Adrenal gland (tissue), 12 donors: ENCODE measurements around the gene HEMGN. TPM values are rescaled to one million over a fixed set of nuclear protein-coding genes. Genes with fewer than 3 reads are reported as not detected.

ENCODE experiments used
- DNase-seq, 7 donors: peaks; one replicate each; pipeline ENCODE4 v3.0.0-alpha.2; 2019 to 2020
- H3K27ac ChIP-seq, 5 donors: fragments of 200-600 bp; sonication (generic) in 4 of 5; 1 replicate in 3 of 5; 2 replicates in 2 of 5; pipeline versions ENCODE4 v1.5.1 to v1.8.0; 2016 to 2020; ENCODE audit warnings: mild to moderate bottlenecking in 1 of 5
- H3K27me3 ChIP-seq: fragments of 200-600 bp; 2 replicates; pipeline ENCODE4 v1.8.0; 2021
- H3K36me3 ChIP-seq, 2 donors: fragments of 200-600 bp; replicated peaks in 1 of 2; 1 replicate in 1 of 2; 2 replicates in 1 of 2; pipeline versions ENCODE4 v1.5.1 to v1.8.0; 2018 to 2022
- H3K4me1 ChIP-seq, 2 donors: fragments of 200-600 bp; replicated peaks in 1 of 2; 1 replicate in 1 of 2; 2 replicates in 1 of 2; pipeline versions ENCODE4 v1.5.1 to v1.8.0; 2018 to 2021
- H3K4me3 ChIP-seq, 4 donors: fragments of 200-600 bp; sonication (generic) in 3 of 4; one replicate each; pipeline ENCODE4 v1.5.1; 2016 to 2018
- H3K9me3 ChIP-seq, 3 donors: fragments of 200-600 bp; sonication (generic) in 1 of 3; replicated peaks in 1 of 3; 1 replicate in 2 of 3; 2 replicates in 1 of 3; pipeline versions ENCODE4 v1.5.1 to v1.8.0; 2016 to 2021
- CTCF ChIP-seq, 6 experiments: fragments of 450-650 bp in 4 of 6; fragments of 200-600 bp in 2 of 6; sonication (generic) in 1 of 6; IDR thresholded peaks; 1 replicate in 5 of 6; 2 replicates in 1 of 6; pipeline versions ENCODE4 v1.5.1 to v1.8.0; 2016 to 2021; ENCODE audit warnings: antibody characterized with exemption in 6 of 6, mild to moderate bottlenecking in 2 of 6, moderate library complexity in 1 of 6
- POLR2A ChIP-seq, 2 donors: fragments of 450-650 bp; IDR thresholded peaks; one replicate each; pipeline ENCODE4 v1.6.1; 2017; ENCODE audit warnings: antibody characterized with exemption in 2 of 2, mild to moderate bottlenecking in 2 of 2, moderate library complexity in 1 of 2
- WGBS, 4 donors: extraction: QIAGEN DNeasy Blood & Tissue Kit in 2 of 4; methylation state at CpG; one replicate each; pipeline versions ENCODE4 v1.1.5 to v1.1.7; 2013 to 2017; 5-methylcytosine and 5-hydroxymethylcytosine counted together
- intact Hi-C, 2 donors: fragments of 100-400 bp; cut with DNase I; formaldehyde crosslinking; loops; one replicate each; pipeline versions ENCODE4 v1.14.1 to v1.15.0; 2022 to 2023
- polyA plus RNA-seq, 3 donors: library from polyadenylated mRNA; stranded (reverse); fragments of 200-250 nt in 2 of 3; fragments of 350-450 nt in 1 of 3; fragmentation: Illumina TruSeq in 1 of 3; extraction: RNeasy Lipid Tissue Mini Kit (QIAGEN cat#74804) in 1 of 3; gene quantifications; one replicate each; pipeline ENCODE4 v1.2.3, GENCODE V29; 2013 to 2014
- total RNA-seq, 9 donors: library from RNA; depleted of rRNA in 4 of 9; stranded (reverse); fragments of >200 nt in 4 of 9; fragments of 120-200 nt in 1 of 9; fragmentation: NEBNext Ultra II Directional in 1 of 9; extraction: Animal tissue kit (Norgen Biotek cat#: 25700) in 1 of 9; gene quantifications; one replicate each; pipeline versions ENCODE4 v1.1.0 to v1.2.4, GENCODE V29; 2013 to 2023
- donor health status: healthy with polysubstance abuse.
- donor health status: Bipolar disorder and iron deficiency.
- donor health status: DM: yes; HTN: yes; CAD: no.
- donor health status: DM: no; HTN: no; CAD: no.
- donor health status: DM: no; HTN: no; CAD: no.
- donor health status: DM: yes; HTN: yes; CAD: no.

The HEMGN gene
- total and polyA plus RNA-seq, 12 donors = 0.22 to 10.0 (median 0.23) TPM; not detected in 9

DNA sequence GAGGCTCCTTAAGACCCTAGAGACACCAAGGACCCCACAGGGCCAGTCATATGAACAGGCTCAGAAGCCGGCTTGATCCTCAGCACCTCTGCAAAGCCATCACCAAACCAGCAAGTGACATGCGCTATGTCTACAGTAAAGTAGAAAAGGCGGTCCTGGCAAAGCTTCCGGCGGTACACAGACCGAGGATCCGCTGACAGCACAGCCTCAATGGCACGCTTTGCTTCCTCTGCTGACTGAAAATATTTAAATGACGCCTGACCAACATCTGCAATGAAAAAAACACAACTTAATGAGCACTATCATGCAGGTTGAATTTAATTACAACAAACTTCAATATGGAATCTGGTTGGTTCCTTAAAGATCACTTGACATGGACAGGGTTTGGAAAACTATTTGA, 33.2 kb downstream of the HEMGN start:
- 89 to 99% (median 95%) methylated on average over 8 to 9 of the region's 9 CpGs for WGBS, 4 donors
- Histone ChIP-seq H3K4me3 (no peak overlapping the region), H3K27me3 (no peaks in the 10 kb centered on the region), H3K9me3 (no peaks in the 10 kb centered on the region), H3K4me1 (peaks cover 23 to 41% of the 10 kb centered on the region in 2 donors), H3K36me3 (peaks cover 0 to 19% of the 10 kb centered on the region in 2 donors), H3K27ac (no peak overlapping the region)
- DNase-seq = no peak
- TF ChIP-seq POLR2A (IDR thresholded peaks at IDR 0.05) (no peak), CTCF (IDR thresholded peaks at IDR 0.05) (no peak)
- intact Hi-C loops = no loop called here

- DNase-seq = no peak
- no peak for TF ChIP-seq POLR2A (IDR thresholded peaks at IDR 0.05)
- no peak for TF ChIP-seq CTCF (IDR thresholded peaks at IDR 0.05)
- no peaks in the 10 kb centered on the region for H3K9me3 ChIP-seq
- no peak overlapping the region for H3K4me3 ChIP-seq
- H3K36me3 ChIP-seq = peaks cover 0 to 6% of the 10 kb centered on the region in 2 donors
- no peaks in the 10 kb centered on the region for H3K27me3 ChIP-seq
- intact Hi-C loops = no loop called here
- H3K27ac ChIP-seq = no peak overlapping the region
- 43 to 70% (median 54%) methylated on average over 1 of the region's 1 CpG for WGBS, 4 donors
- H3K4me1 ChIP-seq = peaks cover 23 to 41% of the 10 kb centered on the region in 2 donors
Observed at GRCh38 chr9:97903177-97903576, 34.8 kb downstream of the HEMGN start.

DNA sequence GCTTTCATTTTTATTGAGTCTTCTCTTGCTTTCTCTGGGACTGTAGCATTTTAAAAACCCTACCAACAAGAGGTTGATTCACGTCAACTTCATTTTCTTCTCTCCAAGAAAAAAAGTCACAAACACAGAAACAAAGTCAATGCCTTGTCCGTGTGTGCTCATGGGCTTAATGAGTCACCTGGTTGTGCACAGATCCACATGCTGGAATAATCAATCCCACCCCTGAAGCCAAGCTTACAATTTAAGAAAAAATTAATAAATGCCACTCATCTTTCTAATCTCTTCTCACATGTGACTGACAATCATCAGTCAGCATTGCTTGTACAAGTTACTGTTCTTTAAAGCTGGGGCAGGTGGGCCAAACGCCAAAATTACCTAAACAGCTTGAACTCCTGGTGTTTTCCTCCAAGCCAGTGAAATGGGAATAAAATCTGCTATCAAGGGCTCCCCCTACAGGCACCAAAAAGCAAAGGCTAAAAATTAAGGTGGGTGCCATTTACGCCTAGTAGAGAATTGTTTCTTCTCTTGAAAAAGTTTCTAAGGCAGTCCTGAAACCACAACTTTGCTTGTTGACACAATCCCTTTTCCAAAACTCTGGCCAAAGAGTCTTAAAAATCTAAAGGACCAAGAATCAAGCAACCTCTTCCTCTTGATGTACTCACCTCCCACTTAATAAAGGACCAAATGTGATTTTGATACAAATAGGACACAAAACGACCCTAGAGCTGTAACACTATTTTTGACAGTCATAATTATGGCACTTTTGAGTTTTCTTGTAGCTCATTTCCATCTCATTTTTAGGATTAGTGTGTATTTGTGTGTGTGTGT, 37.0 kb downstream of the HEMGN start:
- 46 to 55% (median 51%) methylated on average over 5 of the region's 5 CpGs for WGBS, 4 donors
- Histone ChIP-seq H3K36me3 (peaks cover 0 to 6% of the 10 kb centered on the region in 2 donors), H3K27ac (peak overlapping the region in 1 of 5 donors; percentile 11), H3K4me3 (no peak overlapping the region), H3K9me3 (no peaks in the 10 kb centered on the region), H3K27me3 (no peaks in the 10 kb centered on the region), H3K4me1 (peaks cover 5 to 22% of the 10 kb centered on the region in 2 donors)
- DNase-seq = peak in 3 of 7 donors; percentile 27 to 62 (median 45)
- intact Hi-C loops = no loop called here
- TF ChIP-seq POLR2A (IDR thresholded peaks at IDR 0.05) (no peak), CTCF (IDR thresholded peaks at IDR 0.05) (peak; percentile 54 to 64 (median 62))

GRCh38 chr9:97900103-97900737, 37.8 kb downstream of the HEMGN start:
- Histone ChIP-seq H3K36me3 (peaks cover 0 to 6% of the 10 kb centered on the region in 2 donors), H3K9me3 (no peaks in the 10 kb centered on the region)
- TF ChIP-seq CTCF (IDR thresholded peaks at IDR 0.05) = no peak
- TF ChIP-seq POLR2A (IDR thresholded peaks at IDR 0.05) = no peak

More at GRCh38 chr9:97900103-97900737, 37.8 kb downstream of the HEMGN start:
- DNase-seq = peak in 1 of 7 donors; percentile 47
- H3K27ac ChIP-seq = peak overlapping the region in 1 of 5 donors; percentile 11
- intact Hi-C loops = no loop called here
- H3K27me3 ChIP-seq = no peaks in the 10 kb centered on the region
- no peak overlapping the region for H3K4me3 ChIP-seq
- H3K4me1 ChIP-seq = peaks cover 0 to 14% of the 10 kb centered on the region in 2 donors
- WGBS, 4 donors = 80 to 92% (median 83%) methylated on average over 9 of the region's 9 CpGs
